Right renal pelvis (tissue), 4 donors: Measurements from ENCODE around the gene NEDD9. TPM values are rescaled to one million over a fixed set of nuclear protein-coding genes. Genes with fewer than 3 reads are reported as not detected.

Experiments used
- DNase-seq, 4 donors: peaks; one replicate each; pipeline ENCODE4 v3.0.0-alpha.2; 2013; ENCODE audit warnings: low read depth in 4 of 4, low spot score in 3 of 4, missing footprints in 1 of 4
- polyA plus RNA-seq, 4 donors: library from polyadenylated mRNA; unstranded; fragments of 120-200 nt; gene quantifications; one replicate each; pipeline ENCODE4 v1.2.1, GENCODE V29; 2013; ENCODE audit not compliant: insufficient read length in 4 of 4

Gene NEDD9
- polyA plus RNA-seq, 4 donors: 58.8 to 76.5 (median 71.6) TPM

- no peak for DNase-seq
These were observed 45.2 kb downstream of the NEDD9 start for GRCh38 chr6:11187301-11187700.

DNA sequence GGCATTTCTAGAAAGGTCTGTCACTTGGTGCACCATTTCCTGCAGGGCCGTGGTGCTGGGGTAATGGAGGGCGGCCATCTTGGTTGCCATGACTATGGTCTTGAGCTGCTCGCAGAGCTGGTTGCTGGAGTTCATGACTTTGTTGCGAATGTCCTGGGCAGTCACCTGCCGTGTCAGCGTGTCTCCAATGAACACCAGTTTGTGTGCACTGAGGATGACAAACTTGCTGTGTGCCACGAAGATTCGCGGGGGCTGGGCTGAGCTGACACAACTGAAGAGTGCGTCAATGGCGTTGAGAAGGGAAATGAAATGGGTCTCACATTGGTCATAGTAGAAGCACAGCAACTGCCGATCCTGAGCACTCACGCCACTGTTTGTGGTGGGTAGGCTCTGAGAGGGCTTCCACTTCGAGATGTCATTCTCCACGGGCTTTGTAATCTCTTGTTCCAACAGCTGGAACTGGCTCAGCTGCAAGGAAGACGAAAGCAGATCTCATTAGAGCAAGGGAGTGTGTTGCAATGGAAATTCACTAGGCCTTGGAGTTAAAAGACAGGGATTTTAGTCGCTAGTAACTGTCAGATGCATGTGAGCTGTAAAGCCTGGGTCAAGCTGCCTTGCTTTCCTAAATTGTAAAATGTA lies 47.1 kb downstream of the NEDD9 start:
- DNase-seq: no peak

DNA sequence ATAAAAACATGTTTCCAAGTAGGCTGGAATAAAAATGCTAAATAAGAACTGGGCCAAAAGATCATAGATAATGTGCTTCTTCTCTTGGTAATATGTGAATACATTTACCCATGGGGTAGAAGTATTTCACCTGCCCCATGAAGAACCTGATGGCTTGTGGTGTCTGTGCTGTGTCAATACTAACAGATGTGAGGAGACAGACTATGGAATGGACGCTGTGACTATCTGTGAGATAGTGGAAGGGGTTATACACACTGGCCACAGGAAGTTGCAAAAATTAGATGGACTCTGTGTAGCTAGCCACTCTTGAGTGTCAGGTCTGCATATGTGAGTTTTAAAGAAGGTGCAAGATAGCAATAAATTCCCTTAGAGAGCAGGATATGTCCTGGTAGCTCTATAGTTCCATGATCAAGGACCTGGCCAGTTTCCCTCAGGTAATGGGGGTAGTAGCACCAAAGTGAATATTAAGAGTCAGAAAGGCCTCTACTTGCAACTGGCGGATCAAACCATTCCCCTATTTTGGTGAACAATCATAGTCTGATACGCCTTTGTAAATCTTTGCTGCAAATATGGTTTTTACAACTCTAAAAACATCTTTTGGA lies 48.6 kb downstream of the NEDD9 start:
- no peak for DNase-seq

DNA sequence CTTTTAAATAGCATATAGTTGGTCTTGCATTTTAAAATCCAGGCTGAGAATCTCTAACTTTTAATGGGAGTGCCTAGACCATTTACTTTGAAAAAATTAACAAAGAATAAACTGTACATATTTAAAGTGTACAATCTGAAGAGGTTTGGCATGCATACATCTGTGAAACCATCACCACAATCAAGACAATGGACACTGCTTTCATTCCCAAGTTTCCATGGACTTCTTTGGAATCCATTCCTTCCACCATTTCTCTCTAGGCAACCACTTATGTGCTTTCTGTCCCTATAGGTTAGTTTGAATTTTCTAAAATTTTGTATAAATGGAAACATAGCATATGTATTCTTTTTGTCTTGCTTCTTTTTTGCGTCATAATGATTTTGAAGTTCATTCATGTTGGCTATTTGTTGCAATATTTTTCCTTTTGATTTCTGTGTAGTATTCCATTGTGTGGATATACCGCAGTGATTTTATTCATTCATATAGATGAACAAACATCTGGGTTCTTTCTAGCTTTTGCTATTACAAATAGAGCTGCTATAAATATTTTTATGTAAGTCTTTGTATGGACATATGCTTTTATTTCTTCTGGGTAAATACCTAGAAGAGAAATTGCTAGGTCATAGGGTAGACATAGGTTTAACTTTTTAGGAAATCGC lies 50.9 kb downstream of the NEDD9 start:
- no peak for DNase-seq

- no peak for DNase-seq
These were observed 52.9 kb downstream of the NEDD9 start for GRCh38 chr6:11179419-11180202.

DNA sequence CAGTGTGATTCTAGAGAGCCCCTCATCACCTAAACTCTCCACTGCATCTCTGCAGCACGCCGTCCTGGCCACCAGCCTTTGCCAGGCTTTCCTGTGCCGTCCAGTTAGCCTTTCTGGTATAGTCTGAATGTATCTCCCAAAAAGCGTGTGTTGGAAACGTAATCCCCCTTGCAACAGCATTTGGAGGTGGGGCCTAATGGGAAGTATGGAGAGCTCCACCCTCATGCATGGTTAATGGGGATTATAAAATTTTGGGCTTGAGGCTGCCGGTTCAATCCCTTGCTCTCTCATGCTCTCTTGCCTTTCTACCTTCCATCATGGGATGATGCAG lies 53.4 kb downstream of the NEDD9 start:
- DNase-seq: no peak

DNA sequence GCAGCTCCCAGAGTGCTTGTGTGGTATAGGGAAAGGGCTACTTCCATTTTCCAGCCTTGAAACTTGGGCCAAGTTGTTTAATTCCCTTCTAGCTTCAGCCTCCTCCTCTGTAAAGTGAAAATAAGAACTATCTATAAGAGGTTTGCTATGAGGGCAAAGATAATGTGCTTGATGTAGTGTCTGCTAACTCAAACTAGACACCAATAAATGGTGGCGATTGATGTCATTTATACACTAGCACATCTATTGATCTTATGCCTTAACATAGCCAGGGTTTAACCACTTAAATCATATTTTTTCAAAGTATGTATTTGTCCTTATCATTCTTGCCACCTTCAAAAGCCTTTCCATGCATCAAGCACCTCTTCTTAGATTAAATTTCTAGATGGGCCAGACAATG lies 55.2 kb downstream of the NEDD9 start:
- DNase-seq: no peak

- no peak for DNase-seq
These were observed 58.2 kb downstream of the NEDD9 start for GRCh38 chr6:11174242-11174611.

DNA sequence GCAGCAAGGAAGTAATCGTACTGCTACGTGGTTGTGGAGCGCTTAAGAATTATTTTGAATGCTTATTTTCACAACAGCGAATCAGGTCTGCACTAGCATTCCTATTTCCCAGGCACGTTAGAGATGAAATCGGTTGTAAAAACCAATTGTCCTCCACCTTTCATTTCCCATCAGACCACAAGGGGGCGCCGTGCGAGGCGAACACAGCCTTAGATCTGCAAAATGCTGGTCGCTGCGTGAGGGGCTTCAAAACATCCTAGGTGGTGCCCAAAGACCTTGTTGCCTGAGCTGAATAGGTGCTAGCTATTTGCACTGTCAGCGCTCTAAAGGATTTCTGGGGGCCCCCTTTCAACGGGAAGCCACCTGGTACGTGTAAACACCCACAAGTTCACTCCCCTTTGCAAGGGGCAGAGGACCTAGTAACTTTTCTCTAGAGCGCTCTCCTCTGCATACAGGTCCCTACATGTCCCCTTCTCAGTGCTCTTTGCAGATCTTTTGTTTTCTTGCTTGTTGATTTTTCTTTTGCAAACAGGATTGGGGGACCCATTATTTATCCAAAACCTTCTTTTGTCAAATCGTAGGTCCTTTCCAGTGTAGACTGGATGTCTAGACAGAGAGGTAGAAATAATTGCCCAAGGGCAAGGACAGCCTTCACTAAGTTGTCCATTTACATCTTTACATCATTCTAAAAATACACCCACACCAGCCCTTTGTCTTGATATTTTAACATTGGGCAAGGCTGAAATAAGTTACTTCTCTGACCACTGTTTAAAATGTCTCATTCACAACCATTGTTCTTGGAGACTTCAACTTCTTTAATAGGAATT lies 59.8 kb downstream of the NEDD9 start:
- DNase-seq: peak; percentile 55 to 66 (median 65)

DNA sequence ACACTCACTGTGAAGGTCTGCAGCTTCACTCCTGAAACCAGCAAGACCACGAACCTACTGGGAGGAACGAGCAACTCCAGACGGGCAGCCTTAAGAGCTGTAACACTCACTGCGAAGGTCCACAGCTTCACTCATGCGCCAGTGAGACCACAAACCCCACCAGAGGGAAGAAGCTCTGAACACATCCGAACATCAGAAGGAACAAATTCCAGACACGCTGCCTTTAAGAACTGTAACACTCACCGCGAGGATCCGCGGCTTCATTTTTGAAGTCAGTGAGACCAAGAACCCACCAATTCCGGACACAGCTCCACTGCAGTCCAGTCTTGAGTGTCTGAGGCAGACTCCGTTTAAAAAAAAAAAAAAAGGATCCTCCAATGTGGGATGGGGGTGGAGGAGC lies 60.5 kb downstream of the NEDD9 start:
- no peak for DNase-seq

GRCh38 chr6:11168091-11168635 lies 64.3 kb downstream of the NEDD9 start:
- DNase-seq: no peak

GRCh38 chr6:11166948-11167347 lies 65.5 kb downstream of the NEDD9 start:
- no peak for DNase-seq

DNA sequence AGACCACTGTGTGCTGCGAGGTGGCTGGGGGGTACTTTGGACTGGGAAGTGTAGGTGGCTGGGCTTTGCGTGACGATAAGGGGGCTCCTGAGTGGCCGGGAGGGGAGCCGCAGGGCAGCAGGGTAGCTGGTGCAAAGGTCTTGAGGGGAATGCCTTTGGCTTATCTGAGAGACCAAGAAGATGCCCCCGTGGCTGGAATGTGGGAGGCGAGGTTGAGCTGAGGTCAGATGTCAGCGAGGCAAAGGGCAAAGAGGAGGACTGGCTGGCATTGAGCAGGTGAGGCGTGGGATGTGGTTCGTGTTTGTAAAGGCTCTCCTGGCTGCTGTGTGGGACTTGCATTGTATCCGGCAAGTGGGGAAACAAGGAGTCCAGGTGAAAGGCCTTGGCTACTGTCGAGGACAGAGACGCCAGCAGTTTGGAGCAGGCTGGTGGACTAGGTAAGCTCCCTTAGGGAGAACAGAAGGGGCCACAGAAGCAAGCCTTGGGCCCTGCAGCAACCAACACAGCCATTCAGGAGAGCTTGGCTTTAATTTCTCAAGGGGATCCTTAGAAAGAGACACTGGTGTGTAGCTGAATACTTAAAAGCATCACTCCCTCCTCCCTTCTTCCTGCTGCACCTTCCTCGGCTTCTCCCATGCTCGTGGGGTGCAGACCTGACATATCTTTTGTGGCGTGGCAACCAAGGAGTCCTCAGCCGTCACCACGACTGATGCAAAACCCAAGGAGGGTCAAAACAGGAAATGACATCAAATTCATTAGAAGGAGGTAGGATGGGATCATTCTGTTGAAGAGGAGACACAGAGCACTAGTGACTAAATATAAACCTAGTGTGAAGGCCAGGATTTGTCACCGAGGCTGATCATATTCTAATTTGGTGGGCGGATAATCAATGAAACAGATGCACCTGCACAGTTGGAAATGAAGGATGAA lies 67.5 kb downstream of the NEDD9 start:
- no peak for DNase-seq

DNA sequence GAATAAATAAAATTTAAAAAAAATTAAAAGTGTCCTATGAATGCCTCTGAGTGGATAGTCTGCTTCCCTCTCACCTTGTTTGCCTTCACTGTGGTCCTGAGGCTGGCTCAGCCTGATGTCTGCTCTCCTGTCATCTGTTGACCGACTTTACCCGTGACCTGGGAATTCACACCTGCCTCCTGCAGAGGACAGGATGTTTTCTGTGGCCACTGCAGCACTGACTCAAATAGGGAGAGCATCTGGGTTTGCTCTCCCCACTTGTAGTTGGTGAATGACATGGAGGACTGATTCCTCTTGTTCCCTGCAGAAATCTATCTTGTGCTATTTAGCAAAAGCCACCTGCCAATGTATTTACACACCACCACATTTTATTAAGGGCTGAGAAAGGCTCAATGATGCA lies 68.5 kb downstream of the NEDD9 start:
- DNase-seq: no peak

DNA sequence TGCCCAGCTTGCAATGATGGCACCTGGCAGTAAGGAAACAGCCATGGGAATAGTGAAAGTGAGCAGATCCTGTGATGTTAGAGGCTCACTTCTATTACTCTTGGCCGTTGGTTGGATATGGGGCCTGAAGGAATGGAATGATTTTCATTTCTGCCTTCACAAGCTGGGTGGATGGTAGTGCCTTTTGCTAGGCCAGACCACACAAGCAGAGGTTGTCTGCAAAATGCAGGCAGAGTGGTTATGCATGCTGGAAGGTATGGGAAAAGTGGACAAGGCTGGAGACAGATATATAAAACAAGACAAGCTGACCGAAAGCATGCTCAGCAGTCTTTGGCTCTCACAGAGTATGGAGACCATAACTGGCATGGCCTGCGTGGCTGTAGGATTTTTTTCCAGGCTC lies 70.2 kb downstream of the NEDD9 start:
- DNase-seq: no peak

DNA sequence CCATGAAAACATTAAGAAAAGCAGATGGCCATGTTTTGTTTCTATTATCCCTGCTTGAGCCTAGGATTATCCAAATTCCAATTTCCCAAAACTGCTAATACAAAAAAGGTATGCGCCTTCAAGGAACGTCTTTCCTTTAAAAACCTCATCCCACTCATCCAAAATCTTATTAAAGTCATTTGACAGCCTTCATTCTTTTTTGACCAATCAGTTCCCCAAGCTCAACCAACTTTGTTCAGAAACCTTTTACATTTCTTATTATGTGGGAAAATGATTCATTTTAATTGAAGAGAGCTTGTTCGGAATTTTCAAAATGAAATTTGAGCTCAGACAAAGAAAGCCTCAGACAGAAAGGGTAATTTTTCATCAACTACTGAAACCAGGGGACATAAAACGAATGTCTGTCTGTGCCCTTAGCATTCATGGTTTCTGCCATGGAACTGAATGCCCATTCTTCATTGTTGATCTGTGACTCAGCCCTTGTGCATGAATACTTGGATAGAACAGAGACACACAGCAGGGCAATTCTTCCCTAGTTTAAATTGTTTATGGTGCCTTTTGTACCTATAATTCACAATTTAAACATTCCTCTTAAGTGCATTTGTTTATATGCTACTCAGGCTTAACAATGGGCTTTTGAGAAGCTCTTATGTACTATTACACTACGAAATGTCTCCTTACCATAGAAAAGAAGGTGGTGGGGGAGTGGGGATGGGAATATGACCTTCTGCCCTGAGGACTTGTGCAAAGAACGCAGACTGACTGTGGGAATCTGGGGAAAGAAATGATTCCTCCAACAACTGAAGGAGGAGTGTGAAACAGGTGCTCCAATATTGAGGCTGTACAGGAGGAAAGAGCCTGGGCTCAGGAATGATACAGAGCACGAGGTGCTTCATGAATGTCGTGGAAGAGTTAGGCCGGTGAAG lies 71.2 kb downstream of the NEDD9 start:
- DNase-seq: no peak

GRCh38 chr6:11160199-11160598 lies 72.3 kb downstream of the NEDD9 start:
- no peak for DNase-seq

DNA sequence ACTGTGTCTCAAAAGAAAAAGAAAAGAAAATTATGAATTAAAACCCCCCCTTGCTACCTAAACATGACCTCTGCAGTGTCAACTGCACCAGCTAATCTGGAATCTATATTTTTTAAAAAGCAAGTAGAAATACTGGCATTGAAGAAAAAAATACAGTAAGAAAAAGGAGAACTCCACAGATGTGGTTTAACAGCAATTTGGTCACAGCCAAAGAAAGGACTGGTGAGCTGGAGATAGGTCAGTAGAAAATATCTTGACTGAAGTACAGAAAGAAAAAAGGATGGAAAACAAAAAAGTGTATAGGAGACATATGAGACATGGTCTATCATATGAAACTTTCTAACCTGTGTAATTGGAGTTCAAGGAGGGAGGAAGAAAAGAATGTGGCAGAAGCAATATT lies 76.9 kb downstream of the NEDD9 start:
- no peak for DNase-seq
